Chondrocyte (in vitro differentiated cells): ENCODE measurements around the gene SPART. TPM values are rescaled to one million over a fixed set of nuclear protein-coding genes. Genes with fewer than 3 reads are reported as not detected.

ENCODE experiments used
- DNase-seq: peaks from one replicate; pipeline ENCODE4 v3.0.0; 2021; ENCODE audit warnings: mixed read lengths, low spot score
- H3K27ac Mint-ChIP-seq: one replicate; pipeline ENCODE4 v1.8.0; 2021; ENCODE audit warnings: mild to moderate bottlenecking, moderate library complexity, mixed read lengths; ENCODE audit not compliant: unreplicated experiment
- H3K27me3 Mint-ChIP-seq: 2 replicates; pipeline ENCODE4 v1.8.0; 2021; ENCODE audit warnings: low read depth, mixed read lengths
- H3K36me3 Mint-ChIP-seq: 2 replicates; pipeline ENCODE4 v1.8.0; 2021; ENCODE audit warnings: low read depth, mixed read lengths
- H3K4me1 Mint-ChIP-seq: 2 replicates; pipeline ENCODE4 v1.8.0; 2021; ENCODE audit warnings: low read depth, mild to moderate bottlenecking, mixed read lengths
- H3K4me3 Mint-ChIP-seq: one replicate; pipeline ENCODE4 v1.8.0; 2021; ENCODE audit warnings: mild to moderate bottlenecking, moderate library complexity, mixed read lengths; ENCODE audit not compliant: unreplicated experiment
- H3K9me3 Mint-ChIP-seq: 2 replicates; pipeline ENCODE4 v1.8.0; 2021; ENCODE audit warnings: low read depth, mixed read lengths
- CTCF ChIP-seq: fragments of 200-600 bp; sonication (generic); IDR thresholded peaks from 2 replicates; pipeline ENCODE4 v1.5.0; 2021; ENCODE audit warnings: antibody characterized with exemption, mild to moderate bottlenecking, moderate library complexity
- total RNA-seq: library from RNA; stranded (reverse); gene quantifications from 3 replicates; pipeline ENCODE4 v1.2.1, GENCODE V29; 2021

The SPART gene
- total RNA-seq, 1 donor from 2014 or later = 93.6 TPM

- peaks cover 76% of the 10 kb centered on the region for H3K4me1 Mint-ChIP-seq
Measured at GRCh38 chr13:36355632-36356031, 9.4 kb upstream of the SPART start.

GRCh38 chr13:36354842-36355623, 8.8 kb upstream of the SPART start:
- Mint-ChIP-seq H3K36me3 (no peaks in the 10 kb centered on the region), H3K9me3 (peaks cover 2% of the 10 kb centered on the region), H3K4me3 (no peak overlapping the region), H3K27ac (peak overlapping the region; percentile 66), H3K4me1 (peaks cover 70% of the 10 kb centered on the region), H3K27me3 (no peaks in the 10 kb centered on the region)
- no peak for TF ChIP-seq CTCF
- no peak for DNase-seq

More at GRCh38 chr13:36355632-36356031, 9.4 kb upstream of the SPART start:
- Mint-ChIP-seq H3K27ac (peak overlapping the region; percentile 66), H3K9me3 (peaks cover 2% of the 10 kb centered on the region), H3K36me3 (no peaks in the 10 kb centered on the region), H3K27me3 (no peaks in the 10 kb centered on the region), H3K4me3 (no peak overlapping the region)
- DNase-seq = no peak
- TF ChIP-seq CTCF = no peak

GRCh38 chr13:36353001-36353400, 6.8 kb upstream of the SPART start:
- Mint-ChIP-seq H3K27ac (peak overlapping the region; percentile 80), H3K9me3 (peaks cover 2% of the 10 kb centered on the region)
- no peak for DNase-seq

DNA sequence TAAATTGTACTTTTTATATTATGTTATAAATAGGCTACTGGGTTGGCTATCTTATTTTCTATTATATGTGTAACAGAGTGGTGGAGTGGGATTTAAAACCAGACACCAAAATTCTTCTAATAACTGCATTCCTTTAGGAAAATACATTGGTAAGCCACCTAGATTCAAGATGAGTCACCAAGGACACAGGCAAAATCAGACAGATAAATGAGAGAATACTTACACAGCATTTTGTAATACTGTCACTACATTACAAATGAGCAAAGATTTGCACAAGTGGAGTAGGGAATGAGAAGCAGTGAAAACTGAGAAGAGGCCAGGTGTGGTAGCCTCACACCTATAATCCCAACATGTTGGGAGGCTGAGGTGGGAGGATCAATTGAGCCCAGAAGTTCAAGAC, 6.2 kb upstream of the SPART start:
- Mint-ChIP-seq H3K9me3 (peaks cover 2% of the 10 kb centered on the region), H3K4me3 (no peak overlapping the region)
- DNase-seq = no peak

More at GRCh38 chr13:36353001-36353400, 6.8 kb upstream of the SPART start:
- H3K27me3 Mint-ChIP-seq = no peaks in the 10 kb centered on the region
- H3K4me3 Mint-ChIP-seq = no peak overlapping the region
- no peaks in the 10 kb centered on the region for H3K36me3 Mint-ChIP-seq
- H3K4me1 Mint-ChIP-seq = peaks cover 60% of the 10 kb centered on the region
- TF ChIP-seq CTCF = no peak

More for the DNA sequence above, 6.2 kb upstream of the SPART start:
- Mint-ChIP-seq H3K27ac (peak overlapping the region; percentile 80), H3K4me1 (peaks cover 54% of the 10 kb centered on the region), H3K27me3 (no peaks in the 10 kb centered on the region), H3K36me3 (no peaks in the 10 kb centered on the region)
- no peak for TF ChIP-seq CTCF
